ENCODE data around the gene KRTAP17-1. TPM values are rescaled to one million over a fixed set of nuclear protein-coding genes. Genes with fewer than 3 reads are reported as not detected.

KRTAP17-1 gene
- total RNA-seq, 1 experiment from 2014 or later = not detected

DNA sequence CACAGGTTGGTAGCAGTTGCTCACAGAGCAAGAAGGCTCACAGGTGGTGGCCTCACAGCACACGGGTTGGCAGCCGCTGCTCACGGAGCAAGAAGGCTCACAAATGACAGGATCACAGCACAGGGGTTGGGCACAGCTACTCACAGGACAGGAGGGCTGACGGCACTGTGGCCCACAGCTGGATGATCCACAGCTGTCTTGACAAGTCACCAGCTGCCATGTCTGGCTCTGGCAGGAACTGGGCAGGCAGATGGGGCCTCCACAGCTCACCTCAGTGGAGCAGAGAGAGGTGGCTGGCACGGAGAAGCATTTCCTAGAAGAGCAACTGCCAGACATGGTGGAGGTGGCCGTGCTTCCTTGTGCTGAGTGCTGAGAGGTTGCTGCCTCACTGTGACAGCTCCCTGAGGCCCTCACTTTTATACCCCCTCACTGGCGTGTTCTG, 6.6 kb downstream of the KRTAP17-1 start, which contains the start of gene KRTAP16-1:
Gene KRTAP16-1, minus strand, starts transcription at position 392 of the 442 bp plus-strand sequence. Its CDS starts 56 bp downstream, at position 336.
- Histone ChIP-seq H3K14ac (ENCODE audit: insufficient read depth, low read length) (peak within 1 kb of the TSS; percentile 10; the same call in 1 of the 2 replicates), H3K23me2 (ENCODE audit: insufficient read length, low read depth, low read length, poor library complexity, severe bottlenecking) (no peaks in the 10 kb centered on the region), H3K9ac (ENCODE audit: extremely low read depth, insufficient read length, low read length) (no peak within 1 kb of the TSS), H3K4me1 (ENCODE audit: insufficient read depth, low read length) (no peaks in the 10 kb centered on the region), H3K4me2 (ENCODE audit: insufficient read depth, insufficient read length, low read length) (no peak within 1 kb of the TSS), H3K56ac (ENCODE audit: insufficient read length, low read depth, low read length) (no peak within 1 kb of the TSS), H4K91ac (ENCODE audit: insufficient read length, low read depth, low read length) (no peak within 1 kb of the TSS), H2BK12ac (ENCODE audit: insufficient read length, low read depth, low read length) (no peak within 1 kb of the TSS), H2BK120ac (ENCODE audit: low read depth, low read length, poor library complexity, severe bottlenecking) (no peak within 1 kb of the TSS), H3K27ac (ENCODE audit: insufficient read length, low read depth, low read length) (no peak within 1 kb of the TSS), H4K20me1 (ENCODE audit: control insufficient read depth, insufficient read depth, insufficient read length) (no peaks in the 10 kb centered on the region), H3K23ac (ENCODE audit: insufficient read length, low read depth, low read length) (no peak within 1 kb of the TSS), H4K5ac (ENCODE audit: insufficient read length, low read depth, low read length) (no peak within 1 kb of the TSS), H3K4ac (ENCODE audit: low read depth, low read length) (no peak within 1 kb of the TSS), H3K79me2 (ENCODE audit: insufficient read depth, low read length) (no peaks in the 10 kb centered on the region), H3K79me1 (ENCODE audit: insufficient read depth, low read depth, low read length, poor library complexity, severe bottlenecking) (no peaks in the 10 kb centered on the region), H4K8ac (replicated peaks; ENCODE audit: insufficient read length, low read depth, low read length) (no peak within 1 kb of the TSS), H3K9me3 (ENCODE audit: control insufficient read depth, low read depth, low read length) (no peaks in the 10 kb centered on the region), H2BK5ac (ENCODE audit: insufficient read length, low read length) (no peak within 1 kb of the TSS), H3K27me3 (ENCODE audit: insufficient read depth, low read length) (no peaks in the 10 kb centered on the region), H3T11ph (ENCODE audit: low read length) (no peak within 1 kb of the TSS), H2BK20ac (ENCODE audit: low read depth, low read length, poor library complexity, severe bottlenecking) (no peak within 1 kb of the TSS), H2AK5ac (ENCODE audit: insufficient read length, low read length) (no peak within 1 kb of the TSS), H3K18ac (ENCODE audit: insufficient read length, low read depth, low read length) (no peak within 1 kb of the TSS), H2BK15ac (ENCODE audit: low read depth, low read length) (no peak within 1 kb of the TSS), H2AFZ (ENCODE audit: low read length) (no peak within 1 kb of the TSS)
- no CpG with 5 or more reads among the region's 7 CpGs for WGBS (ENCODE audit: extremely low coverage, insufficient read length, low lambda C conversion rate)
- DNase-seq = no peak
- no peaks in the 10 kb centered on the region for H3K9me3 Mint-ChIP-seq
- peaks cover 15% of the 10 kb centered on the region for H3K27me3 Mint-ChIP-seq (ENCODE audit: low read depth)
- no peaks in the 10 kb centered on the region for H3K36me3 Mint-ChIP-seq (ENCODE audit: insufficient read depth in 1 of 3, low read depth in 3 of 3)
- peak within 1 kb of the TSS in 2 of 3 experiments; percentile 5 to 12; a peak in 2 of 7 replicates for H3K27ac Mint-ChIP-seq
- H3K4me3 Mint-ChIP-seq = no peak within 1 kb of the TSS
- TF ChIP-seq CTCF (conservative IDR thresholded peaks at IDR 0.05) = no peak
- no peaks in the 10 kb centered on the region for H3K4me1 Mint-ChIP-seq

Measured in H9 (cell line).